Activated naive CD4-positive, alpha-beta T cell treated with anti-CD3 and anti-CD28 coated beads for 36 hours (primary cell): Measurements from ENCODE around the gene SLCO3A1. TPM values are rescaled to one million over a fixed set of nuclear protein-coding genes. Genes with fewer than 3 reads are reported as not detected.

Source experiments
- CTCF ChIA-PET: fragments of 350-600 bp; sonication (Branson Sonifier 250); formaldehyde crosslinking; loops from one replicate; lab custom pipeline; 2021; ENCODE audit warnings: antibody characterized with exemption; lab: Charles Lee
- DNase-seq: peaks from one replicate; pipeline ENCODE4 v3.0.0-alpha.2; 2020
- H3K27ac Mint-ChIP-seq: one replicate; pipeline ENCODE4 v1.8.0; 2021; ENCODE audit warnings: mild to moderate bottlenecking, mixed read lengths
- H3K27me3 Mint-ChIP-seq: one replicate; pipeline ENCODE4 v1.8.0; 2021; ENCODE audit warnings: low read depth, mixed read lengths
- H3K36me3 Mint-ChIP-seq: one replicate; pipeline ENCODE4 v1.8.0; 2021; ENCODE audit warnings: low read depth, mixed read lengths
- H3K4me1 Mint-ChIP-seq: one replicate; pipeline ENCODE4 v1.8.0; 2021; ENCODE audit warnings: low read depth, mixed read lengths
- H3K4me3 Mint-ChIP-seq: one replicate; pipeline ENCODE4 v1.8.0; 2021; ENCODE audit warnings: mild to moderate bottlenecking, moderate library complexity, mixed read lengths
- H3K9me3 Mint-ChIP-seq: one replicate; pipeline ENCODE4 v1.8.0; 2021; ENCODE audit warnings: mixed read lengths
- intact Hi-C: fragments of 100-400 bp; cut with micrococcal nuclease; formaldehyde crosslinking; loops from one replicate; pipeline ENCODE4 v1.15.1; 2023
- total RNA-seq, 2 experiments: library from RNA; stranded (reverse); gene quantifications; one replicate each; pipeline ENCODE4 v1.2.3, GENCODE V29; 2021

SLCO3A1 gene
- total RNA-seq, 2 experiments from 2014 or later = 3.1 to 3.3 TPM

GRCh38 chr15:92121047-92121446 lies 267.5 kb downstream of the SLCO3A1 start:
- Mint-ChIP-seq H3K4me1 (no peaks in the 10 kb centered on the region), H3K27me3 (no peaks in the 10 kb centered on the region), H3K9me3 (no peaks in the 10 kb centered on the region), H3K4me3 (no peak overlapping the region), H3K36me3 (peaks cover 16% of the 10 kb centered on the region), H3K27ac (no peak overlapping the region)
- CTCF ChIA-PET = no interaction called here
- DNase-seq = no peak
- intact Hi-C loops = no loop called here

- H3K9me3 Mint-ChIP-seq = no peaks in the 10 kb centered on the region
- intact Hi-C loops = no loop called here
- CTCF ChIA-PET = no interaction called here
- H3K4me3 Mint-ChIP-seq = no peak overlapping the region
- H3K4me1 Mint-ChIP-seq = no peaks in the 10 kb centered on the region
- H3K36me3 Mint-ChIP-seq = peaks cover 16% of the 10 kb centered on the region
- no peak for DNase-seq
- no peak overlapping the region for H3K27ac Mint-ChIP-seq
- no peaks in the 10 kb centered on the region for H3K27me3 Mint-ChIP-seq
These were observed 268.8 kb downstream of the SLCO3A1 start for GRCh38 chr15:92122259-92122658.

GRCh38 chr15:92123962-92124656 lies 270.6 kb downstream of the SLCO3A1 start:
- H3K4me3 Mint-ChIP-seq = no peak overlapping the region
- DNase-seq = no peak
- no peak overlapping the region for H3K27ac Mint-ChIP-seq
- intact Hi-C loops = no loop called here
- no peaks in the 10 kb centered on the region for H3K27me3 Mint-ChIP-seq
- H3K36me3 Mint-ChIP-seq = peaks cover 19% of the 10 kb centered on the region
- CTCF ChIA-PET = interaction anchor here (0.6 kb wide), 1 partner anchor 563 kb away, joined by 3 read pairs; no protein-coding TSS in a partner anchor
- H3K9me3 Mint-ChIP-seq = no peaks in the 10 kb centered on the region
- no peaks in the 10 kb centered on the region for H3K4me1 Mint-ChIP-seq

GRCh38 chr15:92124657-92125010 lies 271.1 kb downstream of the SLCO3A1 start:
- intact Hi-C loops = no loop called here
- Mint-ChIP-seq H3K4me3 (no peak overlapping the region), H3K36me3 (peaks cover 23% of the 10 kb centered on the region), H3K27ac (no peak overlapping the region), H3K9me3 (no peaks in the 10 kb centered on the region), H3K4me1 (no peaks in the 10 kb centered on the region), H3K27me3 (no peaks in the 10 kb centered on the region)
- DNase-seq = no peak
- CTCF ChIA-PET = interaction anchor here (0.6 kb wide), 2 partner anchors 563 to 1004 kb away, joined by 3 to 4 read pairs; no protein-coding TSS in a partner anchor

- CTCF ChIA-PET = no interaction called here
- Mint-ChIP-seq H3K4me1 (no peaks in the 10 kb centered on the region), H3K4me3 (no peak overlapping the region), H3K27ac (no peak overlapping the region), H3K9me3 (no peaks in the 10 kb centered on the region), H3K27me3 (no peaks in the 10 kb centered on the region), H3K36me3 (peaks cover 17% of the 10 kb centered on the region)
- DNase-seq = no peak
- intact Hi-C loops = no loop called here
These were observed 275.3 kb downstream of the SLCO3A1 start for GRCh38 chr15:92128788-92129187.

GRCh38 chr15:92130244-92130643 lies 276.7 kb downstream of the SLCO3A1 start:
- intact Hi-C loops = no loop called here
- H3K27me3 Mint-ChIP-seq = no peaks in the 10 kb centered on the region
- H3K27ac Mint-ChIP-seq = no peak overlapping the region
- CTCF ChIA-PET = no interaction called here
- no peaks in the 10 kb centered on the region for H3K9me3 Mint-ChIP-seq
- no peaks in the 10 kb centered on the region for H3K4me1 Mint-ChIP-seq
- peaks cover 24% of the 10 kb centered on the region for H3K36me3 Mint-ChIP-seq
- DNase-seq = no peak
- no peak overlapping the region for H3K4me3 Mint-ChIP-seq

- H3K36me3 Mint-ChIP-seq = peaks cover 27% of the 10 kb centered on the region
- no peaks in the 10 kb centered on the region for H3K27me3 Mint-ChIP-seq
- no peak for DNase-seq
- H3K9me3 Mint-ChIP-seq = no peaks in the 10 kb centered on the region
- H3K27ac Mint-ChIP-seq = no peak overlapping the region
- CTCF ChIA-PET = no interaction called here
- intact Hi-C loops = no loop called here
- H3K4me3 Mint-ChIP-seq = no peak overlapping the region
- H3K4me1 Mint-ChIP-seq = no peaks in the 10 kb centered on the region
These were observed 277.4 kb downstream of the SLCO3A1 start for GRCh38 chr15:92130906-92131305.

GRCh38 chr15:92132982-92133755 lies 279.7 kb downstream of the SLCO3A1 start:
- intact Hi-C loops = no loop called here

GRCh38 chr15:92140796-92141195 lies 287.3 kb downstream of the SLCO3A1 start:
- H3K9me3 Mint-ChIP-seq = peaks cover 2% of the 10 kb centered on the region
- H3K27ac Mint-ChIP-seq = no peak overlapping the region
- no peaks in the 10 kb centered on the region for H3K4me1 Mint-ChIP-seq
- H3K27me3 Mint-ChIP-seq = no peaks in the 10 kb centered on the region
- H3K4me3 Mint-ChIP-seq = no peak overlapping the region
- intact Hi-C loops = no loop called here
- CTCF ChIA-PET = no interaction called here
- no peak for DNase-seq
- peaks cover 2% of the 10 kb centered on the region for H3K36me3 Mint-ChIP-seq

More at GRCh38 chr15:92132982-92133755, 279.7 kb downstream of the SLCO3A1 start:
- peaks cover 27% of the 10 kb centered on the region for H3K36me3 Mint-ChIP-seq
- no peaks in the 10 kb centered on the region for H3K4me1 Mint-ChIP-seq
- no peaks in the 10 kb centered on the region for H3K27me3 Mint-ChIP-seq
- peaks cover 2% of the 10 kb centered on the region for H3K9me3 Mint-ChIP-seq
- no peak overlapping the region for H3K4me3 Mint-ChIP-seq
- CTCF ChIA-PET = no interaction called here
- no peak for DNase-seq
- no peak overlapping the region for H3K27ac Mint-ChIP-seq

GRCh38 chr15:92141607-92142006 lies 288.1 kb downstream of the SLCO3A1 start:
- Mint-ChIP-seq H3K4me3 (no peak overlapping the region), H3K9me3 (peaks cover under 1% of the 10 kb centered on the region), H3K36me3 (peaks cover under 1% of the 10 kb centered on the region), H3K4me1 (no peaks in the 10 kb centered on the region), H3K27me3 (no peaks in the 10 kb centered on the region), H3K27ac (no peak overlapping the region)
- intact Hi-C loops = no loop called here
- DNase-seq = no peak
- CTCF ChIA-PET = no interaction called here

- intact Hi-C loops = no loop called here
- no peak overlapping the region for H3K4me3 Mint-ChIP-seq
- H3K27me3 Mint-ChIP-seq = no peaks in the 10 kb centered on the region
- no peaks in the 10 kb centered on the region for H3K36me3 Mint-ChIP-seq
- H3K9me3 Mint-ChIP-seq = no peaks in the 10 kb centered on the region
- DNase-seq = no peak
- no peaks in the 10 kb centered on the region for H3K4me1 Mint-ChIP-seq
- CTCF ChIA-PET = interaction anchor here (0.7 kb wide), 1 partner anchor 297 kb away, joined by 3 read pairs; no protein-coding TSS in a partner anchor
- H3K27ac Mint-ChIP-seq = no peak overlapping the region
These were observed 289.0 kb downstream of the SLCO3A1 start for GRCh38 chr15:92142242-92143232.

- intact Hi-C loops = no loop called here
- DNase-seq = no peak
- H3K9me3 Mint-ChIP-seq = no peaks in the 10 kb centered on the region
- H3K27me3 Mint-ChIP-seq = no peaks in the 10 kb centered on the region
- no peaks in the 10 kb centered on the region for H3K36me3 Mint-ChIP-seq
- H3K27ac Mint-ChIP-seq = no peak overlapping the region
- CTCF ChIA-PET = no interaction called here
- H3K4me1 Mint-ChIP-seq = no peaks in the 10 kb centered on the region
- H3K4me3 Mint-ChIP-seq = no peak overlapping the region
These were observed 290.3 kb downstream of the SLCO3A1 start for GRCh38 chr15:92143765-92144164.
